Right lobe of liver (tissue), 6 donors: Measurements from ENCODE around the gene FAM3A. TPM values are rescaled to one million over a fixed set of nuclear protein-coding genes. Genes with fewer than 3 reads are reported as not detected.

ENCODE experiments used
- ATAC-seq, 4 donors: fragments of 200-7000 bp; cut with Tn5 transposase; one replicate each; pipeline ENCODE4 v1.9.1; 2020; ENCODE audit warnings: mild to moderate bottlenecking in 4 of 4, moderate library complexity in 4 of 4
- DNase-seq, 3 donors: peaks; one replicate each; pipeline ENCODE4 v3.0.0-alpha.2; 2020
- H3K27ac ChIP-seq, 3 donors: fragments of 200-600 bp; one replicate each; pipeline ENCODE4 v1.8.0; 2022
- H3K27me3 ChIP-seq, 2 donors: fragments of 200-600 bp; one replicate each; pipeline ENCODE4 v1.8.0; 2022
- H3K36me3 ChIP-seq, 4 donors: fragments of 200-600 bp; sonication (generic) in 1 of 4; one replicate each; pipeline versions ENCODE4 v1.5.1 to v1.8.0; 2017 to 2022; ENCODE audit warnings: control low read depth in 1 of 4
- H3K4me1 ChIP-seq, 4 donors: fragments of 200-600 bp; sonication (generic) in 1 of 4; one replicate each; pipeline versions ENCODE4 v1.5.1 to v1.8.0; 2017 to 2022; ENCODE audit warnings: control low read depth in 1 of 4
- H3K4me3 ChIP-seq, 3 donors: fragments of 200-600 bp; one replicate each; pipeline ENCODE4 v1.8.0; 2022
- H3K9me3 ChIP-seq, 4 donors: fragments of 200-600 bp; sonication (generic) in 1 of 4; one replicate each; pipeline versions ENCODE4 v1.5.1 to v1.8.0; 2017 to 2022; ENCODE audit warnings: control low read depth in 1 of 4
- CTCF ChIP-seq, 4 donors: fragments of 200-600 bp in 3 of 4; fragments of 450-650 bp in 1 of 4; IDR thresholded peaks; one replicate each; pipeline versions ENCODE4 v1.5.1 to v1.8.0; 2016 to 2022; ENCODE audit warnings: antibody characterized with exemption in 4 of 4, mild to moderate bottlenecking in 2 of 4
- POLR2A ChIP-seq: fragments of 450-650 bp; IDR thresholded peaks from one replicate; pipeline ENCODE4 v1.6.1; 2017; ENCODE audit warnings: antibody characterized with exemption, mild to moderate bottlenecking
- WGBS: methylation state at CpG from one replicate; pipeline ENCODE4 v1.1.6; 2018; ENCODE audit warnings: low coverage, low lambda C conversion rate; ENCODE audit not compliant: insufficient coverage; ENCODE audit errors: missing lambda C conversion rate; 5-methylcytosine and 5-hydroxymethylcytosine counted together
- intact Hi-C, 2 donors: fragments of 100-400 bp; cut with DNase I; formaldehyde crosslinking; loops; one replicate each; pipeline versions ENCODE4 v1.11.2 to v1.14.1; 2022
- total RNA-seq, 6 experiments: library from RNA; depleted of rRNA in 2 of 6; stranded (reverse); fragments of >200 nt in 2 of 6; fragmentation: NEBNext Ultra II Directional in 3 of 6; extraction: Animal tissue kit (Norgen Biotek cat#: 25700) in 3 of 6; gene quantifications; one replicate each; pipeline versions ENCODE4 v1.1.0 to v1.2.4, GENCODE V29; 2016 to 2023
- donor health status: DM: no; HTN: yes; CAD: no.
- donor health status: DM: no; HTN: no; CAD: no.
- donor health status: DM: no; HTN: no; CAD: no.
- donor health status: DM: no; HTN: yes; CAD: no.
- donor health status: DM: no; HTN: yes; CAD: no.

FAM3A gene
- total RNA-seq, 6 experiments from 2014 or later = 23.5 to 44.2 (median 34.9) TPM

- Histone ChIP-seq H3K27ac (no peak overlapping the region), H3K4me1 (peaks cover 0 to 22% (median 0%) of the 10 kb centered on the region in 4 donors), H3K27me3 (no peaks in the 10 kb centered on the region), H3K4me3 (no peak overlapping the region), H3K36me3 (peaks cover 0 to 15% (median 0%) of the 10 kb centered on the region in 4 donors), H3K9me3 (no peaks in the 10 kb centered on the region)
- DNase-seq (no peak), ATAC-seq (no peak)
- 67% methylated on average over 1 of the region's 1 CpG for WGBS
- TF ChIP-seq POLR2A (no peak), CTCF (IDR thresholded peaks at IDR 0.05) (no peak)
- intact Hi-C loops = no loop called here
Observed at GRCh38 chrX:154549766-154550165, 33.7 kb upstream of the FAM3A start.

- WGBS = 39% methylated on average over 9 of the region's 9 CpGs
- ATAC-seq = no peak
- peak overlapping the region; percentile 8 to 70 (median 58) for H3K27ac ChIP-seq
- TF ChIP-seq CTCF (IDR thresholded peaks at IDR 0.05) (no peak), POLR2A (no peak)
- H3K4me3 ChIP-seq = peak overlapping the region; percentile 49 to 68 (median 65)
- H3K27me3 ChIP-seq = no peaks in the 10 kb centered on the region
- H3K36me3 ChIP-seq = peaks cover 0 to 3% (median 0%) of the 10 kb centered on the region in 4 donors
- intact Hi-C loops = no loop called here
- peaks cover 0 to 32% (median 0%) of the 10 kb centered on the region in 4 donors for H3K4me1 ChIP-seq
- no peaks in the 10 kb centered on the region for H3K9me3 ChIP-seq
- DNase-seq = no peak
Observed at GRCh38 chrX:154548028-154548316, 31.9 kb upstream of the FAM3A start.

GRCh38 chrX:154547245-154548027 lies 31.4 kb upstream of the FAM3A start, which contains the start of gene IKBKG:
TSS of gene IKBKG (plus strand) at chrX:154547620. CDS start at chrX:154552003, 4,383 bp downstream.
- no peak for TF ChIP-seq CTCF (IDR thresholded peaks at IDR 0.05)
- TF ChIP-seq POLR2A = peak; percentile 16
- intact Hi-C loops = no loop called here
- Histone ChIP-seq H3K4me1 (peaks cover 0 to 32% (median 0%) of the 10 kb centered on the region in 4 donors), H3K36me3 (peaks cover 0 to 3% (median 0%) of the 10 kb centered on the region in 4 donors), H3K27me3 (no peaks in the 10 kb centered on the region), H3K4me3 (peak within 1 kb of the TSS; percentile 49 to 68 (median 65)), H3K9me3 (no peaks in the 10 kb centered on the region), H3K27ac (peak within 1 kb of the TSS; percentile 8 to 70 (median 58))
- WGBS = 32% methylated on average over 36 of the region's 69 CpGs
- DNase-seq = peak; percentile 91 to 95 (median 91)
- peak; percentile 79 to 92 (median 86) for ATAC-seq

- ATAC-seq (peak; percentile 41 to 77 (median 70)), DNase-seq (no peak)
- Histone ChIP-seq H3K4me3 (peak within 1 kb of the TSS; percentile 49 to 68 (median 65)), H3K9me3 (no peaks in the 10 kb centered on the region), H3K27ac (peak within 1 kb of the TSS; percentile 8 to 70 (median 58)), H3K36me3 (no peaks in the 10 kb centered on the region), H3K4me1 (peaks cover 0 to 32% (median 0%) of the 10 kb centered on the region in 4 donors), H3K27me3 (no peaks in the 10 kb centered on the region)
- TF ChIP-seq CTCF (IDR thresholded peaks at IDR 0.05) = no peak
- TF ChIP-seq POLR2A = peak; percentile 52
- 38% methylated on average over 15 of the region's 92 CpGs for WGBS
- intact Hi-C loops = no loop called here
Observed at GRCh38 chrX:154546354-154547244, 30.6 kb upstream of the FAM3A start, which contains the start of gene G6PD. TSS of gene G6PD (minus strand) at chrX:154546846. CDS start at chrX:154546155, 691 bp downstream.
